ENCODE data around the gene PLXNB1. TPM values are rescaled to one million over a fixed set of nuclear protein-coding genes. Genes with fewer than 3 reads are reported as not detected.

Gene PLXNB1
- total RNA-seq, 3 donors from 2014 or later: 6.0 to 7.2 (median 6.8) TPM

GRCh38 chr3:48423241-48423882 is 6.5 kb downstream of the PLXNB1 start:
- no peaks in the 10 kb centered on the region for H3K9me3 Mint-ChIP-seq
- no peaks in the 10 kb centered on the region for H3K36me3 Mint-ChIP-seq (ENCODE audit: insufficient read depth)
- H3K4me1 Mint-ChIP-seq (ENCODE audit: low read depth): no peaks in the 10 kb centered on the region
- H3K4me3 Mint-ChIP-seq: no peak overlapping the region
- DNase-seq (no peak), ATAC-seq (no peak)
- H3K27me3 Mint-ChIP-seq (ENCODE audit: low read depth): peaks cover 9% of the 10 kb centered on the region

DNA sequence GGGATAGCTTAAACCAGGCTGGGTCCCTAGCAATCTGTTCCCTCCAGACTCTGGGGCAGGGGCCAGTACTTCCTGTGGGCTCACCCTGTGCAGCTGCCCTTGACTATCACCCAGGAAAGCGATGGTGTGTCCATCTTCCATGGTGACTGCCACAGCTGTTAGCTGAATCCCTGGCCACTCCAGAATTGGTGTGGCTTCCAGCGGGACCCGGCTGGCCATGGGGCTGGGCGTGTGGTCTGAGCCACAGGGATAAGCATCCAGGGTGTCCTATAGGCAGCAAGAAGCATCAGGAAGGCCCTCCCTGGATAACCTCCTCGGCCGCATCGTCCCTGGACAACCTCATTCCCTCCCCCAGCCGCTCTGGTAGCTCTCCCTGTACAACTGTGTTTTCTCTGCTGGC is 7.2 kb downstream of the PLXNB1 start:
- DNase-seq (no peak), ATAC-seq (no peak)
- Mint-ChIP-seq H3K36me3 (ENCODE audit: insufficient read depth) (no peaks in the 10 kb centered on the region), H3K4me3 (no peak overlapping the region), H3K4me1 (ENCODE audit: low read depth) (no peaks in the 10 kb centered on the region), H3K27me3 (ENCODE audit: low read depth) (peaks cover 4% of the 10 kb centered on the region), H3K9me3 (no peaks in the 10 kb centered on the region)

DNA sequence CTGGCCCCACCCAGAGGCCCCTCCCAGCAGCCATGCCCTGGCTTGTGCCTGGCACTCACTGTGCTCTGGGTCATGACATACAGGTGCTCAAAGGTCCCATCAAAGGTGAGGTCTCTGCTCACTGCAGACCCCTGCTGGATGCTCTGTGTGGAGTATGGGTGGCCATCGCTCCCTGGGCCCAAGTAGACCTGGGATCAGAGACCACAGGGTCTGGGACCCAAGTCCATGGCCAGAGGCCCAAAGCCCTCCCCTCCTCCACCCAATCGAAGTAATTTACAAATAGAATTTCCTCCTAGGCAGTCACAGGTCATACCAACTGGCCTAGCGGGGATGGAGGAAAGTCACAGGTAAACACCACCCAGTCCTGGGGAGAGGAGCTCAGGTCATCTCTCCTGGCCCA is 7.6 kb downstream of the PLXNB1 start:
- DNase-seq (no peak), ATAC-seq (no peak)
- H3K4me3 Mint-ChIP-seq: no peak overlapping the region
- no peaks in the 10 kb centered on the region for H3K36me3 Mint-ChIP-seq (ENCODE audit: insufficient read depth)
- H3K4me1 Mint-ChIP-seq (ENCODE audit: low read depth): no peaks in the 10 kb centered on the region
- H3K27me3 Mint-ChIP-seq (ENCODE audit: low read depth): no peaks in the 10 kb centered on the region
- H3K9me3 Mint-ChIP-seq: no peaks in the 10 kb centered on the region

GRCh38 chr3:48420561-48420960 is 9.3 kb downstream of the PLXNB1 start:
- Mint-ChIP-seq H3K4me1 (ENCODE audit: low read depth) (no peaks in the 10 kb centered on the region), H3K36me3 (ENCODE audit: insufficient read depth) (no peaks in the 10 kb centered on the region), H3K27me3 (ENCODE audit: low read depth) (no peaks in the 10 kb centered on the region), H3K4me3 (no peak overlapping the region), H3K9me3 (no peaks in the 10 kb centered on the region)
- DNase-seq (no peak), ATAC-seq (no peak)

DNA sequence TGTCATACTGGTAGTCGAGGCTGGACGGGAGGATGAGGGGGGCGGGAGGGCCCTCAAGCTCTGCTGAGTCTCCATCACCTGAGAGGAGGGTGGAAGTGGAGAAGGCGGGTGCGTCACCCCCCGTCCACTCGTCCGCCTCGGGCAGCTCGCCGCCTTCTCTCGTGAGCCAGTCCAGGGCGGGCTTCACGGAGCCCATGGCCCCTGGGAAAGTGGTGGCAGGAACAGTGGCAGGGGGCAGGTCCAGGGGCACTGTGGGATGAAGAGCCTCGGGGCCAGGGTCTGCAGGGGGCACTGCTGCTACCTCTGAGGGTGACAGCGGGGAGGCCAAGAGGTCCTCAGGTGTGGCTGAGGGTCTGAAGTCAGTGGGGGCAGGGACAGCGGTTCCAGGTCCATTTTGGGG is 10.3 kb downstream of the PLXNB1 start:
- no peaks in the 10 kb centered on the region for H3K27me3 Mint-ChIP-seq (ENCODE audit: low read depth)
- H3K36me3 Mint-ChIP-seq (ENCODE audit: insufficient read depth): no peaks in the 10 kb centered on the region
- no peaks in the 10 kb centered on the region for H3K4me1 Mint-ChIP-seq (ENCODE audit: low read depth)
- ATAC-seq (no peak), DNase-seq (no peak)
- no peaks in the 10 kb centered on the region for H3K9me3 Mint-ChIP-seq
- H3K4me3 Mint-ChIP-seq: no peak overlapping the region

DNA sequence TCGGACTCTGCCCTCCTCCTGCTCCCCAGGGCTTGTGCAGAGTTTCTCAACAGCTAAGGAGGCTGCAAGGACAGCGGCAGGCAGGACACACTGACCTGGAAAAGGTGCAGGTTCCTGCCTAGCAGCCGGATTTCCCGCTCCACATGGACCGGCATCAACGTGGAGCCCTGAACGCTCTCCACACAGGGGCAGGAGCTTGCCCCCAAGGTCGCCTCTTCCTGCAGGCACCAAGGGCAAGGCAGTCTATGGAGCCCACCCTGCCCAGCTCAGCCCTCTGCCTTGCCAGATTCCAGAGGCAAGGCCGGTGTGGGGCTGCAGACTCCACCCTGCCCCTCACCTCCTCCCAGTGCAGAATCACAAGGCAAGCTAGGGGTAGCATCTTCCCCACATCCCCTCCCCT is 10.7 kb downstream of the PLXNB1 start:
- Mint-ChIP-seq H3K36me3 (ENCODE audit: insufficient read depth) (no peaks in the 10 kb centered on the region), H3K4me3 (no peak overlapping the region), H3K9me3 (no peaks in the 10 kb centered on the region), H3K4me1 (ENCODE audit: low read depth) (no peaks in the 10 kb centered on the region), H3K27me3 (ENCODE audit: low read depth) (no peaks in the 10 kb centered on the region)
- no peak for DNase-seq
- no peak for ATAC-seq

DNA sequence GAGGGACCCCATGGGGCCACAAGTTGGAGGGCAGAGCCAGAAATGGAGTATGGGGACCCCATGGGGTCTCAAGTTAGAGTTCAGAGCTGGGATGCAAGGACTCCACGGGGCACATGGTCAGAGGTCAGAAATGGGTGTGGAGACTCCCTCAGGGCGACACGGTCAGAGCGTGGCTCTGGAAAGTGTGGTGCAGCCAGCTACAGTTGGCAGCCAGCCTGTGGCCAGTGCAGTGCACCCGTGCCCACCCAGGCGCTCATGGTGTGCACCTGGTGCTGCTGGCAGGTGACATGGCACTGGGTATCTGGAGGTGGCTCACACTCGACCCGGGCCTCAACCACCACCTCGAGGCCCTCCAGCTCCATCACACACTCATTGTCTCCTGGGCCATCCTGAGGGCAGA is 11.2 kb downstream of the PLXNB1 start:
- H3K9me3 Mint-ChIP-seq: no peaks in the 10 kb centered on the region
- ATAC-seq: no peak
- H3K27me3 Mint-ChIP-seq (ENCODE audit: low read depth): no peaks in the 10 kb centered on the region
- no peaks in the 10 kb centered on the region for H3K4me1 Mint-ChIP-seq (ENCODE audit: low read depth)
- no peak overlapping the region for H3K4me3 Mint-ChIP-seq
- no peaks in the 10 kb centered on the region for H3K36me3 Mint-ChIP-seq (ENCODE audit: insufficient read depth)
- no peak for DNase-seq

- no peak for DNase-seq
- H3K27me3 Mint-ChIP-seq (ENCODE audit: low read depth): no peaks in the 10 kb centered on the region
- no peaks in the 10 kb centered on the region for H3K4me1 Mint-ChIP-seq (ENCODE audit: low read depth)
- H3K9me3 Mint-ChIP-seq: no peaks in the 10 kb centered on the region
- no peak for ATAC-seq
- no peaks in the 10 kb centered on the region for H3K36me3 Mint-ChIP-seq (ENCODE audit: insufficient read depth)
- H3K4me3 Mint-ChIP-seq: no peak overlapping the region
Observed at GRCh38 chr3:48418140-48418539, 11.7 kb downstream of the PLXNB1 start.

GRCh38 chr3:48417529-48418108 is 12.3 kb downstream of the PLXNB1 start:
- DNase-seq (no peak), ATAC-seq (no peak)
- Mint-ChIP-seq H3K4me3 (no peak overlapping the region), H3K27me3 (ENCODE audit: low read depth) (no peaks in the 10 kb centered on the region), H3K9me3 (no peaks in the 10 kb centered on the region), H3K36me3 (ENCODE audit: insufficient read depth) (no peaks in the 10 kb centered on the region), H3K4me1 (ENCODE audit: low read depth) (no peaks in the 10 kb centered on the region)

- Mint-ChIP-seq H3K9me3 (no peaks in the 10 kb centered on the region), H3K27me3 (ENCODE audit: low read depth) (no peaks in the 10 kb centered on the region), H3K36me3 (ENCODE audit: insufficient read depth) (no peaks in the 10 kb centered on the region), H3K4me1 (ENCODE audit: low read depth) (no peaks in the 10 kb centered on the region), H3K4me3 (no peak overlapping the region)
- no peak for DNase-seq
- no peak for ATAC-seq
Observed at GRCh38 chr3:48416546-48416945, 13.3 kb downstream of the PLXNB1 start.

DNA sequence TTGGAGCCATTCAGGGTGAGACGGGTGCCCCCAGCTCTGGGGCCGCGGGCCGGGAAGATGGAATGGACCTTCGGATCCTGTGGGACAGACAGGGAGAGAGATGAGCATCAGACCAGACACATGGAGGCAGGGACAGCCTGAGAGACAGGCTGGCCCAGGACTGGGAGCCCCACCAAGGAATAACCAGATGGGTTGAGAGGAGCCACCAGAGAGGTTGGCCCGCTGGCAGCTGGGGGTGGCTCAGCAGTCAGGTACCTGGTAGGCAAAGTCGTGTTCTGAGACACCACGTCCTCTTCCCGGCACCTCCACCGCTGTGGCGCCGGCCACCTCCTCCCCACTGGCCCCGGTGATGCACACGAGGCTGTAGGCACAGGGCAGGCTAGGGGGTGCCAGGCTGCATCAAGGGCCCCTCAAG is 13.8 kb downstream of the PLXNB1 start:
- no peaks in the 10 kb centered on the region for H3K9me3 Mint-ChIP-seq
- H3K27me3 Mint-ChIP-seq (ENCODE audit: low read depth): no peaks in the 10 kb centered on the region
- DNase-seq: no peak
- no peak for ATAC-seq
- H3K4me3 Mint-ChIP-seq: no peak overlapping the region
- no peaks in the 10 kb centered on the region for H3K36me3 Mint-ChIP-seq (ENCODE audit: insufficient read depth)
- no peaks in the 10 kb centered on the region for H3K4me1 Mint-ChIP-seq (ENCODE audit: low read depth)

DNA sequence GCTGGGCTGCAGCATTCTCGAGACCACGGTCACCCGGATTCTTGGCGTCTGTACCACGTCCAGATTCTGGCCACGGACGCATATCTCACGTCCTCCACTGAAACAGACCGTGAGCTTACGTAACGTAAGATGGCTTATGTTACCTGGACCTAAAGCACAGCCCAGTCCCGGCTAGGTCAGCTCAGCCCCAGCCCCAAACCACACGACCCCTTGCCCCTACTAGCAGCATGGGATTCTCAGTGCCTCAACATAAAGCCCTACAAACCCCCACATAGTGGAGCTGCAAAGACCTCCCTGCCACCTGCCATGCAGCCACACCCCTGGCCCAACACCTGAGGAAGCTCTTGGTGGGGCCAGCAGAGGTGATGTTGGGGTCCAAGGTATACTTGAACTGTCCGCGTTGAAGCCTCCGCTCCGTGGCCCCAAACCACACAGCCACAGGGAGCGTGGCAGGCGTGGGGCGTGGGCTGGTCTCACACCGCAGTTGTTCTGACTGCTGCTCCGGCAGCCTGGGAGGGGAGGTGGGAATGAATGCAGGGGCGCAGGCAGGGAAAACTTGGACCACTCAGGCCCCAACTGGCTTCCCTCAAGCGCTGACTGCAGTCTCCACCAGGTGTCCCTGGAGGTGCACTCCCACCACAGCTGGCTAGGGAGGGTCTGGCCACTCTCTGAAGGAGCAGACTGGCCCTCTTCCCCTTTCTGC is 14.5 kb downstream of the PLXNB1 start:
- ATAC-seq (no peak), DNase-seq (no peak)
- H3K4me3 Mint-ChIP-seq: no peak overlapping the region
- no peaks in the 10 kb centered on the region for H3K27me3 Mint-ChIP-seq (ENCODE audit: low read depth)
- no peaks in the 10 kb centered on the region for H3K9me3 Mint-ChIP-seq
- H3K4me1 Mint-ChIP-seq (ENCODE audit: low read depth): no peaks in the 10 kb centered on the region
- H3K36me3 Mint-ChIP-seq (ENCODE audit: insufficient read depth): no peaks in the 10 kb centered on the region

DNA sequence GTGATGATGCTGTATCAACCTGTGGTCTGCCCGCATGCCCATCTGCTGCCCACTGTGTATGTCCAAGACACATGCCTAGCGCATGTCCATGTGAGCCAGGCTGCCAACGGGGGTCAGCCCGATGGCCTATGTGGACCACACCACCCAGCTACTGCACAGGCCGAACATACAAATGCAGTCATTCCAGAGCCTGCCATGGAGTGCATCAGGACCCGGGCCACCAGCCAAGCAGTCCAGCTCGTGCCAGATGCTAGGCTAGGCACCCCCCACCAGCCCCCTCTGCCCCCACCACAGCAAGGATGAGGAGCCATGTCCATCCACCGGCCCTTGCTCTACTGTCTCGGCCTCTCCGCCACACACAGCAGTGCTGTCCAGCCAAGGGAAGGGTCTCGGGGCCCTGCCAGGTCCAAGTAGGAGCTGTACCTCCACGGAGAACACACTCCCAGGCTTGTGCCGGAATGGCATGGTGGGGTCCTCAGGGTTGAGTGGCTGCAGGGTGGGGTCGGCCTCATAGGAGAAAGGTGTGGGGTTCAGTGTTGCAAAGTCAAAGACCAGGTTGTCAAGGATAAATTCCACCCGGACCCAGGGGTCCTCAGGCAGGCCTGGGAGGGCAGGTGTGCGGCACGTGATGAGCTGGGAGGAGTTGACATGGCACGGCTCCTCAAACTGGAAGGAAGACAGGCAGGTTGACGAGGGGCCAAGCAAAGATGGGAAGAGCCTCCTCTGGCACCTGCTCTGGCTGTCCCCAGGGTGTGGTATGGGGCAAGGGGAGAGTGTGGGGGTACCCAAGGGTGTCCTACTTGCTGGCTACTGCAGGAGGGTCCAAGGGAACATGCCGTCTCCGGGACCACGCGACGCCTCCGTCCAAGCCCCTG is 15.3 kb downstream of the PLXNB1 start:
- no peaks in the 10 kb centered on the region for H3K36me3 Mint-ChIP-seq (ENCODE audit: insufficient read depth)
- H3K4me1 Mint-ChIP-seq (ENCODE audit: low read depth): no peaks in the 10 kb centered on the region
- H3K27me3 Mint-ChIP-seq (ENCODE audit: low read depth): no peaks in the 10 kb centered on the region
- H3K4me3 Mint-ChIP-seq: no peak overlapping the region
- H3K9me3 Mint-ChIP-seq: no peaks in the 10 kb centered on the region
- DNase-seq (no peak), ATAC-seq (no peak)

GRCh38 chr3:48413611-48414010 is 16.3 kb downstream of the PLXNB1 start:
- no peaks in the 10 kb centered on the region for H3K27me3 Mint-ChIP-seq (ENCODE audit: low read depth)
- DNase-seq (no peak), ATAC-seq (no peak)
- no peak overlapping the region for H3K4me3 Mint-ChIP-seq
- no peaks in the 10 kb centered on the region for H3K9me3 Mint-ChIP-seq
- H3K4me1 Mint-ChIP-seq (ENCODE audit: low read depth): no peaks in the 10 kb centered on the region
- H3K36me3 Mint-ChIP-seq (ENCODE audit: insufficient read depth): no peaks in the 10 kb centered on the region
